ENCODE measurements around the gene NEURL1. TPM values are rescaled to one million over a fixed set of nuclear protein-coding genes. Genes with fewer than 3 reads are reported as not detected.

Gene NEURL1
- total RNA-seq, 1 donor from 2014 or later: 0.54 TPM

- no peak for TF ChIP-seq CTCF (IDR thresholded peaks at IDR 0.05; ENCODE audit: unreplicated experiment)
- no peaks in the 10 kb centered on the region for H3K27me3 Mint-ChIP-seq (ENCODE audit: low read depth)
- no peaks in the 10 kb centered on the region for H3K9me3 Mint-ChIP-seq
- no peak overlapping the region for H3K27ac Mint-ChIP-seq
- H3K36me3 Mint-ChIP-seq: no peaks in the 10 kb centered on the region
- H3K4me3 Mint-ChIP-seq: no peak overlapping the region
- peaks cover 2% of the 10 kb centered on the region for H3K4me1 Mint-ChIP-seq
- DNase-seq (ENCODE audit: low spot score in 2 of 2, unreplicated experiment in 2 of 2): no peak
Measured at GRCh38 chr10:103457896-103458583, 35.5 kb upstream of the NEURL1 start.

- H3K27me3 Mint-ChIP-seq (ENCODE audit: low read depth): no peaks in the 10 kb centered on the region
- no peak for DNase-seq (ENCODE audit: low spot score in 2 of 2, unreplicated experiment in 2 of 2)
- H3K36me3 Mint-ChIP-seq: no peaks in the 10 kb centered on the region
- H3K4me3 Mint-ChIP-seq: no peak within 1 kb of the TSS
- no peak for TF ChIP-seq CTCF (IDR thresholded peaks at IDR 0.05; ENCODE audit: unreplicated experiment)
- no peaks in the 10 kb centered on the region for H3K9me3 Mint-ChIP-seq
- H3K4me1 Mint-ChIP-seq: peaks cover 2% of the 10 kb centered on the region
- H3K27ac Mint-ChIP-seq: no peak within 1 kb of the TSS
Measured at GRCh38 chr10:103458720-103459119, 34.8 kb upstream of the NEURL1 start, which contains the start of gene CALHM1. CALHM1 (minus strand) TSS chr10:103458900; CDS start chr10:103458751, 149 bp downstream.

GRCh38 chr10:103459615-103460014 lies 33.9 kb upstream of the NEURL1 start:
- Mint-ChIP-seq H3K36me3 (no peaks in the 10 kb centered on the region), H3K4me3 (no peak overlapping the region), H3K4me1 (peaks cover 2% of the 10 kb centered on the region), H3K9me3 (no peaks in the 10 kb centered on the region), H3K27ac (no peak overlapping the region), H3K27me3 (ENCODE audit: low read depth) (no peaks in the 10 kb centered on the region)
- TF ChIP-seq CTCF (IDR thresholded peaks at IDR 0.05; ENCODE audit: unreplicated experiment): no peak
- DNase-seq (ENCODE audit: low spot score in 2 of 2, unreplicated experiment in 2 of 2): no peak

GRCh38 chr10:103463499-103463898 lies 30.0 kb upstream of the NEURL1 start:
- no peaks in the 10 kb centered on the region for H3K9me3 Mint-ChIP-seq
- no peak overlapping the region for H3K27ac Mint-ChIP-seq
- no peak overlapping the region for H3K4me3 Mint-ChIP-seq
- TF ChIP-seq CTCF (IDR thresholded peaks at IDR 0.05; ENCODE audit: unreplicated experiment): no peak
- peaks cover 11% of the 10 kb centered on the region for H3K4me1 Mint-ChIP-seq
- H3K36me3 Mint-ChIP-seq: no peaks in the 10 kb centered on the region
- no peaks in the 10 kb centered on the region for H3K27me3 Mint-ChIP-seq (ENCODE audit: low read depth)
- DNase-seq (ENCODE audit: low spot score in 2 of 2, unreplicated experiment in 2 of 2): no peak

GRCh38 chr10:103465411-103466179 lies 27.9 kb upstream of the NEURL1 start:
- no peak for TF ChIP-seq CTCF (IDR thresholded peaks at IDR 0.05; ENCODE audit: unreplicated experiment)
- H3K4me3 Mint-ChIP-seq: no peak overlapping the region

More at GRCh38 chr10:103465411-103466179, 27.9 kb upstream of the NEURL1 start:
- no peaks in the 10 kb centered on the region for H3K9me3 Mint-ChIP-seq
- H3K4me1 Mint-ChIP-seq: peaks cover 9% of the 10 kb centered on the region
- peaks cover 11% of the 10 kb centered on the region for H3K27me3 Mint-ChIP-seq (ENCODE audit: low read depth)
- H3K27ac Mint-ChIP-seq: no peak overlapping the region
- no peaks in the 10 kb centered on the region for H3K36me3 Mint-ChIP-seq
- DNase-seq (ENCODE audit: low spot score in 2 of 2, unreplicated experiment in 2 of 2): no peak

All from mesothelial cell of epicardium (in vitro differentiated cells).